PC-3 (cell line): Measurements from ENCODE around the gene NKTR. TPM values are rescaled to one million over a fixed set of nuclear protein-coding genes. Genes with fewer than 3 reads are reported as not detected.

Experiments used
- ATAC-seq: fragments of 200-7000 bp; cut with Tn5 transposase; 2 replicates; pipeline ENCODE4 v1.9.1; 2020; ENCODE audit warnings: mild to moderate bottlenecking, moderate library complexity
- BruUV-seq: library from RNA; stranded (reverse); fragments of 400-500 nt; replicated peaks from 2 replicates; lab custom pipeline; 2021; lab: Mats Ljungman, UMichigan
- CTCF ChIA-PET: fragments of 300-600 bp; sonication (Branson Sonifier 250); formaldehyde crosslinking; loops from one replicate; lab custom pipeline; 2022; ENCODE audit warnings: antibody characterized with exemption; lab: Charles Lee
- POLR2A ChIA-PET: fragments of 300-600 bp; sonication (Branson Sonifier 250); formaldehyde crosslinking; loops from one replicate; lab custom pipeline; 2022; ENCODE audit warnings: antibody characterized with exemption; ENCODE audit not compliant: unreplicated experiment; lab: Charles Lee
- DNase-seq: peaks from one replicate; pipeline ENCODE4 v3.0.0-alpha.2; 2015
- H2AFZ ChIP-seq: fragments of 300-600 bp; sonication (generic); 2 replicates; pipeline ENCODE4 v1.6.0; 2016; ENCODE audit warnings: antibody characterized with exemption, low read length
- H3F3A ChIP-seq: fragments of 300-600 bp; sonication (generic); one replicate; pipeline ENCODE4 v1.6.0; 2017; ENCODE audit warnings: antibody characterized with exemption, low read length, control low read depth, mild to moderate bottlenecking; ENCODE audit not compliant: unreplicated experiment
- H3K27ac ChIP-seq: fragments of 300-600 bp; sonication (generic); 2 replicates; pipeline ENCODE4 v1.5.1; 2016; ENCODE audit warnings: mild to moderate bottlenecking, low read length
- H3K27me3 ChIP-seq: fragments of 300-600 bp; sonication (generic); 2 replicates; pipeline ENCODE4 v1.6.1; 2016; ENCODE audit warnings: low read length, mixed read lengths
- H3K36me3 ChIP-seq: fragments of 300-600 bp; sonication (generic); 2 replicates; pipeline ENCODE4 v1.6.1; 2016; ENCODE audit warnings: low read depth, mixed run types, low read length, mixed read lengths
- H3K4me1 ChIP-seq: fragments of 300-600 bp; sonication (generic); 2 replicates; pipeline ENCODE4 v1.5.1; 2016; ENCODE audit warnings: low read length; ENCODE audit not compliant: insufficient read depth
- H3K4me2 ChIP-seq: fragments of 300-600 bp; sonication (generic); 2 replicates; pipeline ENCODE4 v1.6.0; 2016; ENCODE audit warnings: low read length
- H3K4me3 ChIP-seq: fragments of 300-600 bp; sonication (generic); 2 replicates; pipeline ENCODE4 v1.5.1; 2016; ENCODE audit warnings: mild to moderate bottlenecking, low read length, mixed read lengths
- H3K79me2 ChIP-seq: fragments of 300-600 bp; sonication (generic); 2 replicates; pipeline ENCODE4 v1.6.1; 2017; ENCODE audit warnings: low read length, mixed read lengths
- H3K9ac ChIP-seq: fragments of 300-600 bp; sonication (generic); 2 replicates; pipeline ENCODE4 v1.6.0; 2016; ENCODE audit warnings: mild to moderate bottlenecking, low read length
- H3K9me2 ChIP-seq: fragments of 300-600 bp; sonication (generic); replicated peaks from 2 replicates; pipeline ENCODE4 v1.6.1; 2016; ENCODE audit warnings: mixed run types, low read length, mixed read lengths
- H3K9me3 ChIP-seq: fragments of 300-600 bp; sonication (generic); 2 replicates; pipeline ENCODE4 v1.6.1; 2016; ENCODE audit warnings: low read length, mixed read lengths
- H4K20me1 ChIP-seq: fragments of 300-600 bp; sonication (generic); 2 replicates; pipeline ENCODE4 v1.6.1; 2016; ENCODE audit warnings: low read length, mixed read lengths
- CTCF ChIP-seq: fragments of 300-600 bp; sonication (generic); conservative IDR thresholded peaks from 2 replicates; pipeline ENCODE4 v1.5.1; 2017; ENCODE audit warnings: antibody characterized with exemption, low read depth, mild to moderate bottlenecking, low read length
- EZH2 ChIP-seq: fragments of 300-600 bp; sonication (generic); IDR thresholded peaks from one replicate; pipeline ENCODE4 v1.6.1; 2017; ENCODE audit warnings: antibody characterized with exemption, mild to moderate bottlenecking, low read length; ENCODE audit not compliant: unreplicated experiment
- EZH2phosphoT487 ChIP-seq: fragments of 300-600 bp; sonication (generic); IDR thresholded peaks from 2 replicates; pipeline ENCODE4 v1.6.1; 2018; ENCODE audit warnings: mild to moderate bottlenecking, antibody characterized with exemption, low read length, borderline replicate concordance
- intact Hi-C: fragments of 100-400 bp; cut with micrococcal nuclease; formaldehyde crosslinking; loops from 2 replicates; pipeline ENCODE4 v1.9.0; 2023
- total RNA-seq: library from RNA; depleted of rRNA; stranded (reverse); fragments of >200 nt; gene quantifications from 2 replicates; pipeline ENCODE4 v1.2.3, GENCODE V29; 2014

Gene NKTR
- total RNA-seq, 1 experiment from 2014 or later, result 37.6 TPM

DNA sequence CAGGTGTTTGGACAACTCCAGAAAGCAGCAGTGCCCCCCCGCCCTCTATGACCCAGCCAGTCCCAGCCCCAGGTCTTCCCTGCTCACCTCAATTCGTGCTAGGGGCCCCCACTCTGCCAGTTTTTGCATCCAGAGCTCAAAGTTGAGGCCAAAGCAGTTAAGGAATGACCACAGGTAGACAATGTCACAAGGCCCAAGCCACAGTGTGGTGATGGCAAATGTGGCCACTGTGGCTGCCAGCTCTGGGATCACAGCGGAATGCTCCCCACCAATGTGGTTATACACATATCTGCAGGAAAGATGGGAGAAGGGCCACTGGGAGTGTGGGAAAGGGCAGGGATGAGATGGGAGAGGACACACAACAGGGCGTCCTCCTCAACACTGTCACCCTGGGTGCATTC, 93.0 kb downstream of the NKTR start:
- no peaks in the 10 kb centered on the region for H3K27me3 ChIP-seq
- intact Hi-C loops, result no loop called here
- DNase-seq, result no peak
- no peak overlapping the region for H3K9ac ChIP-seq
- H2AFZ ChIP-seq, result no peak overlapping the region
- H3K9me3 ChIP-seq, result no peaks in the 10 kb centered on the region
- no peaks in the 10 kb centered on the region for H3K36me3 ChIP-seq
- no peak for ATAC-seq
- POLR2A ChIA-PET, result no interaction called here
- BruUV-seq, result no TSS peak
- H4K20me1 ChIP-seq, result no peaks in the 10 kb centered on the region
- no peaks in the 10 kb centered on the region for H3K4me1 ChIP-seq
- H3K79me2 ChIP-seq, result no peaks in the 10 kb centered on the region
- H3K4me3 ChIP-seq, result no peak overlapping the region
- H3K9me2 ChIP-seq, result no peaks in the 10 kb centered on the region
- H3F3A ChIP-seq, result no peaks in the 10 kb centered on the region
- CTCF ChIA-PET, result no interaction called here
- H3K27ac ChIP-seq, result no peak overlapping the region
- H3K4me2 ChIP-seq, result no peak overlapping the region
- no peak for TF ChIP-seq CTCF
- TF ChIP-seq EZH2, result no peak
- no peak for TF ChIP-seq EZH2phosphoT487

DNA sequence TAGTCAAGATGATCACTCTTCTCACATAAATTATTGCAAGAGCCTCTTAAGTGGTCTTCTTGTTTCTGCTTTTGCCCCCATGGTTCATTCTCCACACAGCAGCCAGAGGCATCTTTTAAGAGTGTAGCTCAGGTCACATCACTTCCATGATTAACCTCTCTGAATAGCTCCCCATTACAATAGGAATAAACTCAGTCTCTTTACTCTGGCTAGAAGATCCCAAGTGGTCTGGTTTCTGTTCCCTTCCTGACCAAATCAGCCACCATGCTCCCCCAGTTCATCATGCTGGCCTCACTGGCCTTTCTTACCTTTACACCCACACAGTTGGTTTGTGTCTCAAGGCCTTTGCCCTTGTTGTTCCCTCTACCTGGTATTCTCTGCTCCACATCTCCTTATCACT, 93.9 kb downstream of the NKTR start:
- BruUV-seq, result no TSS peak
- no peaks in the 10 kb centered on the region for H3K9me2 ChIP-seq
- DNase-seq (no peak), ATAC-seq (no peak)
- H2AFZ ChIP-seq, result no peak overlapping the region
- no peak overlapping the region for H3K4me2 ChIP-seq
- ChIA-PET CTCF (no interaction called here), POLR2A (no interaction called here)
- no peaks in the 10 kb centered on the region for H3K79me2 ChIP-seq
- no peak overlapping the region for H3K4me3 ChIP-seq
- H3K27ac ChIP-seq, result no peak overlapping the region
- no peaks in the 10 kb centered on the region for H3K36me3 ChIP-seq
- no peaks in the 10 kb centered on the region for H4K20me1 ChIP-seq
- H3K9ac ChIP-seq, result no peak overlapping the region
- H3K4me1 ChIP-seq, result no peaks in the 10 kb centered on the region
- TF ChIP-seq CTCF (no peak), EZH2phosphoT487 (no peak), EZH2 (no peak)
- H3K9me3 ChIP-seq, result no peaks in the 10 kb centered on the region
- intact Hi-C loops, result no loop called here
- H3F3A ChIP-seq, result no peaks in the 10 kb centered on the region
- H3K27me3 ChIP-seq, result no peaks in the 10 kb centered on the region

DNA sequence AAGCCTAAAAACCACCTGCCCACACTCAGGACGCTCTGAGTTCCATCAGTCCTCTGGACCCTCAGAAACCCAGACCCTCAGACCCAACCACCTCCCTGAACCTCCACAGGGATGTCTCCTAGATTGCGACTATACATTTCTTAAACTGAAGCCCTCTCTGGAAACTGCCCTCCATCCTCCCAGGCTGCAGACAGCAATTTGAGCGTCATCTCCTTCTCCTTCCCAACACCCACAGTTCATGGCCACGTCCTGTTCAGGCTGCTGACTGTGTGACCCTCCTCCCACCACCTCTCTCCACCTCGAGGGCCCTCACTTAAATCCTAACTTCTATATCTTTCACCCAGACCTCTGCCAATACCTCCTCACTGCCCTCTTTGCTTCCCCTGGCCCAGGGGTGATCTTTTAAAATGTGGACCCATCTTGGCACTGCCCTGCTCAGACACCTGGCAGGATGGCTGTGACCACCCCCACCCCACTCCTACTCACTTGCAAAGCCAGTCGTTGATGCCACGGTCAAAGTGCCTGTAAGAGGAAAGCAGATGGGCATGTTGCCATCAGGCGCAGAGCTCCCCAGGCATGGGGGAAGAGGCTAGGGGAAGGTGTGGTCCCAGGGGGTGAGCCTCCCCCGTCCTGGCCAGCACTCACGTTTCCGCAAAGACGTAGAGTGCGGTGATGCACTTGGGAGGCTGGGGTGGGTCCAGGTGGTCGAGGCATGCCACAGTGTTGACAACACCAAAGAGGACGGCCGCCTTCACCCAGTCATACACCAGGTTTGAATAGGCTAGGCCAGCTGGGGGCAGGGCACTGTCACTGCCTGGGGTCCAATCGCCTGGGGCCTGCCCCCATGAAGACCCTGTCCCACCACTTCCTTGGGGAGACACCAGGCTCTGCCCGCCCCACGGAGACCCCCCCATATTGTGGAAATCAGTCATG, 96.1 kb downstream of the NKTR start:
- no peaks in the 10 kb centered on the region for H3K36me3 ChIP-seq
- CTCF ChIA-PET, result no interaction called here

More for the DNA sequence above, 96.1 kb downstream of the NKTR start:
- Histone ChIP-seq H3K4me1 (no peaks in the 10 kb centered on the region), H3K4me2 (no peak overlapping the region), H3K4me3 (no peak overlapping the region), H3K79me2 (no peaks in the 10 kb centered on the region), H3F3A (no peaks in the 10 kb centered on the region), H3K27me3 (no peaks in the 10 kb centered on the region), H3K9me2 (no peaks in the 10 kb centered on the region), H3K27ac (no peak overlapping the region), H3K9me3 (no peaks in the 10 kb centered on the region), H2AFZ (no peak overlapping the region), H4K20me1 (no peaks in the 10 kb centered on the region), H3K9ac (no peak overlapping the region)
- BruUV-seq, result no TSS peak
- ATAC-seq (no peak), DNase-seq (no peak)
- intact Hi-C loops, result no loop called here
- no peak for TF ChIP-seq CTCF
- no peak for TF ChIP-seq EZH2
- TF ChIP-seq EZH2phosphoT487, result no peak
- POLR2A ChIA-PET, result no interaction called here
